Loucy (cell line): ENCODE results near the gene GOLGA6L10.
"Not testable (repeated sequence)": the region's sequence is repeated elsewhere in the genome, so short reads cannot be mapped to it uniquely, and the experiment has no call there.

Experiments used
- CTCF ChIP-seq: fragments of 200-600 bp; sonication (generic); conservative IDR thresholded peaks from 2 replicates; pipeline ENCODE4 v1.5.1; 2014; ENCODE audit warnings: mild to moderate bottlenecking, antibody characterized with exemption, low read length
- EZH2phosphoT487 ChIP-seq: fragments of 200-600 bp; IDR thresholded peaks from 2 replicates; pipeline ENCODE4 v1.6.1; 2018; ENCODE audit warnings: antibody characterized with exemption, mild to moderate bottlenecking, moderate library complexity, borderline replicate concordance

GRCh38 chr15:82316247-82317090 lies 32.8 kb downstream of the GOLGA6L10 start:
- not testable (repeated sequence) for TF ChIP-seq EZH2phosphoT487, CTCF
